PC-3 (cell line): ENCODE data around the gene MAGI2. TPM values are rescaled to one million over a fixed set of nuclear protein-coding genes. Genes with fewer than 3 reads are reported as not detected.

Experiments
- ATAC-seq: fragments of 200-7000 bp; cut with Tn5 transposase; 2 replicates; pipeline ENCODE4 v1.9.1; 2020; ENCODE audit warnings: mild to moderate bottlenecking, moderate library complexity
- BruUV-seq: library from RNA; stranded (reverse); fragments of 400-500 nt; replicated peaks from 2 replicates; lab custom pipeline; 2021; lab: Mats Ljungman, UMichigan
- CTCF ChIA-PET: fragments of 300-600 bp; sonication (Branson Sonifier 250); formaldehyde crosslinking; loops from one replicate; lab custom pipeline; 2022; ENCODE audit warnings: antibody characterized with exemption; lab: Charles Lee
- POLR2A ChIA-PET: fragments of 300-600 bp; sonication (Branson Sonifier 250); formaldehyde crosslinking; loops from one replicate; lab custom pipeline; 2022; ENCODE audit warnings: antibody characterized with exemption; ENCODE audit not compliant: unreplicated experiment; lab: Charles Lee
- DNase-seq: peaks from one replicate; pipeline ENCODE4 v3.0.0-alpha.2; 2015
- H2AFZ ChIP-seq: fragments of 300-600 bp; sonication (generic); 2 replicates; pipeline ENCODE4 v1.6.0; 2016; ENCODE audit warnings: antibody characterized with exemption, low read length
- H3F3A ChIP-seq: fragments of 300-600 bp; sonication (generic); one replicate; pipeline ENCODE4 v1.6.0; 2017; ENCODE audit warnings: antibody characterized with exemption, low read length, control low read depth, mild to moderate bottlenecking; ENCODE audit not compliant: unreplicated experiment
- H3K27ac ChIP-seq: fragments of 300-600 bp; sonication (generic); 2 replicates; pipeline ENCODE4 v1.5.1; 2016; ENCODE audit warnings: mild to moderate bottlenecking, low read length
- H3K27me3 ChIP-seq: fragments of 300-600 bp; sonication (generic); 2 replicates; pipeline ENCODE4 v1.6.1; 2016; ENCODE audit warnings: low read length, mixed read lengths
- H3K36me3 ChIP-seq: fragments of 300-600 bp; sonication (generic); 2 replicates; pipeline ENCODE4 v1.6.1; 2016; ENCODE audit warnings: low read depth, mixed run types, low read length, mixed read lengths
- H3K4me1 ChIP-seq: fragments of 300-600 bp; sonication (generic); 2 replicates; pipeline ENCODE4 v1.5.1; 2016; ENCODE audit warnings: low read length; ENCODE audit not compliant: insufficient read depth
- H3K4me2 ChIP-seq: fragments of 300-600 bp; sonication (generic); 2 replicates; pipeline ENCODE4 v1.6.0; 2016; ENCODE audit warnings: low read length
- H3K4me3 ChIP-seq: fragments of 300-600 bp; sonication (generic); 2 replicates; pipeline ENCODE4 v1.5.1; 2016; ENCODE audit warnings: mild to moderate bottlenecking, low read length, mixed read lengths
- H3K79me2 ChIP-seq: fragments of 300-600 bp; sonication (generic); 2 replicates; pipeline ENCODE4 v1.6.1; 2017; ENCODE audit warnings: low read length, mixed read lengths
- H3K9ac ChIP-seq: fragments of 300-600 bp; sonication (generic); 2 replicates; pipeline ENCODE4 v1.6.0; 2016; ENCODE audit warnings: mild to moderate bottlenecking, low read length
- H3K9me2 ChIP-seq: fragments of 300-600 bp; sonication (generic); replicated peaks from 2 replicates; pipeline ENCODE4 v1.6.1; 2016; ENCODE audit warnings: mixed run types, low read length, mixed read lengths
- H3K9me3 ChIP-seq: fragments of 300-600 bp; sonication (generic); 2 replicates; pipeline ENCODE4 v1.6.1; 2016; ENCODE audit warnings: low read length, mixed read lengths
- H4K20me1 ChIP-seq: fragments of 300-600 bp; sonication (generic); 2 replicates; pipeline ENCODE4 v1.6.1; 2016; ENCODE audit warnings: low read length, mixed read lengths
- CTCF ChIP-seq: fragments of 300-600 bp; sonication (generic); conservative IDR thresholded peaks from 2 replicates; pipeline ENCODE4 v1.5.1; 2017; ENCODE audit warnings: antibody characterized with exemption, low read depth, mild to moderate bottlenecking, low read length
- EZH2 ChIP-seq: fragments of 300-600 bp; sonication (generic); IDR thresholded peaks from one replicate; pipeline ENCODE4 v1.6.1; 2017; ENCODE audit warnings: antibody characterized with exemption, mild to moderate bottlenecking, low read length; ENCODE audit not compliant: unreplicated experiment
- EZH2phosphoT487 ChIP-seq: fragments of 300-600 bp; sonication (generic); IDR thresholded peaks from 2 replicates; pipeline ENCODE4 v1.6.1; 2018; ENCODE audit warnings: mild to moderate bottlenecking, antibody characterized with exemption, low read length, borderline replicate concordance
- intact Hi-C: fragments of 100-400 bp; cut with micrococcal nuclease; formaldehyde crosslinking; loops from 2 replicates; pipeline ENCODE4 v1.9.0; 2023
- total RNA-seq: library from RNA; depleted of rRNA; stranded (reverse); fragments of >200 nt; gene quantifications from 2 replicates; pipeline ENCODE4 v1.2.3, GENCODE V29; 2014

Gene MAGI2
- total RNA-seq, 1 experiment from 2014 or later = not detected

GRCh38 chr7:79300573-79300972, 152.9 kb downstream of the MAGI2 start:
- no peak for ATAC-seq
- CTCF ChIA-PET = no interaction called here

GRCh38 chr7:79298145-79298760, 155.2 kb downstream of the MAGI2 start:
- no peak overlapping the region for H3K27ac ChIP-seq
- ChIA-PET POLR2A (interaction anchor here (0.6 kb wide), 1 partner anchor 108 kb away, joined by 3 read pairs; no protein-coding TSS in a partner anchor), CTCF (interaction anchor here (0.5 to 2.4 kb wide), 12 partner anchors 10 to 750 kb away, joined by 3 to 37 read pairs (median 5); no protein-coding TSS in a partner anchor)
- no peak for TF ChIP-seq EZH2
- no peak for TF ChIP-seq EZH2phosphoT487
- TF ChIP-seq CTCF = peak; percentile 73
- no peak overlapping the region for H2AFZ ChIP-seq
- H3K79me2 ChIP-seq = no peaks in the 10 kb centered on the region
- no peaks in the 10 kb centered on the region for H4K20me1 ChIP-seq
- no peaks in the 10 kb centered on the region for H3K9me3 ChIP-seq
- H3K9ac ChIP-seq = no peak overlapping the region
- H3K27me3 ChIP-seq = no peaks in the 10 kb centered on the region
- DNase-seq (peak; percentile 77), ATAC-seq (no peak)
- no peak overlapping the region for H3K4me3 ChIP-seq
- no peaks in the 10 kb centered on the region for H3K9me2 ChIP-seq
- H3K4me2 ChIP-seq = no peak overlapping the region
- no peaks in the 10 kb centered on the region for H3K36me3 ChIP-seq
- no peaks in the 10 kb centered on the region for H3F3A ChIP-seq
- no TSS peak for BruUV-seq
- intact Hi-C loops = loop anchor here (1.0 to 10.0 kb wide), 4 partner anchors 137 to 749 kb away; no protein-coding TSS in a partner anchor
- H3K4me1 ChIP-seq = peaks cover 14% of the 10 kb centered on the region

More at GRCh38 chr7:79300573-79300972, 152.9 kb downstream of the MAGI2 start:
- no peak overlapping the region for H3K9ac ChIP-seq
- peaks cover 14% of the 10 kb centered on the region; the same call in 1 of the 2 replicates for H3K4me1 ChIP-seq
- no peaks in the 10 kb centered on the region for H3K79me2 ChIP-seq
- no peak overlapping the region for H2AFZ ChIP-seq
- no peaks in the 10 kb centered on the region for H3K27me3 ChIP-seq
- no peaks in the 10 kb centered on the region for H3F3A ChIP-seq
- BruUV-seq = no TSS peak
- no peak for DNase-seq
- H4K20me1 ChIP-seq = no peaks in the 10 kb centered on the region
- H3K27ac ChIP-seq = no peak overlapping the region
- H3K4me2 ChIP-seq = no peak overlapping the region
- TF ChIP-seq CTCF = no peak
- TF ChIP-seq EZH2 = no peak
- TF ChIP-seq EZH2phosphoT487 = no peak
- intact Hi-C loops = no loop called here
- no peak overlapping the region for H3K4me3 ChIP-seq
- H3K9me3 ChIP-seq = no peaks in the 10 kb centered on the region
- POLR2A ChIA-PET = no interaction called here
- no peaks in the 10 kb centered on the region for H3K36me3 ChIP-seq
- no peaks in the 10 kb centered on the region for H3K9me2 ChIP-seq
